Activated CD4-positive, alpha-beta memory T cell treated with anti-CD3 and anti-CD28 coated beads for 36 hours (primary cell): ENCODE results near the gene PIK3AP1. TPM values are rescaled to one million over a fixed set of nuclear protein-coding genes. Genes with fewer than 3 reads are reported as not detected.
A peak's percentile ranks its signal among the peaks of the same experiment; 100 is the strongest.
"Not testable (repeated sequence)": the region's sequence is repeated elsewhere in the genome, so short reads cannot be mapped to it uniquely, and the experiment has no call there.

Experiments
- CTCF ChIA-PET: fragments of 350-600 bp; sonication (Branson Sonifier 250); formaldehyde crosslinking; loops from one replicate; lab custom pipeline; 2021; ENCODE audit warnings: antibody characterized with exemption, inconsistent platforms; lab: Charles Lee
- POLR2A ChIA-PET: fragments of 350-600 bp; sonication (Branson Sonifier 250); formaldehyde crosslinking; loops from one replicate; lab custom pipeline; 2021; ENCODE audit warnings: antibody characterized with exemption; lab: Charles Lee
- DNase-seq: peaks from one replicate; pipeline ENCODE4 v3.0.0-alpha.2; 2020
- H3K27ac Mint-ChIP-seq: one replicate; pipeline ENCODE4 v1.8.0; 2021; ENCODE audit warnings: mixed read lengths
- H3K27me3 Mint-ChIP-seq: one replicate; pipeline ENCODE4 v1.8.0; 2021; ENCODE audit warnings: mixed read lengths
- H3K36me3 Mint-ChIP-seq: one replicate; pipeline ENCODE4 v1.8.0; 2021; ENCODE audit warnings: mixed read lengths
- H3K4me1 Mint-ChIP-seq: one replicate; pipeline ENCODE4 v1.8.0; 2021; ENCODE audit warnings: low read depth, mixed read lengths
- H3K4me3 Mint-ChIP-seq: one replicate; pipeline ENCODE4 v1.8.0; 2021; ENCODE audit warnings: mild to moderate bottlenecking, mixed read lengths
- H3K9me3 Mint-ChIP-seq: one replicate; pipeline ENCODE4 v1.8.0; 2021; ENCODE audit warnings: mixed read lengths
- intact Hi-C: fragments of 100-400 bp; cut with micrococcal nuclease; formaldehyde crosslinking; loops from one replicate; pipeline ENCODE4 v1.15.1; 2023
- total RNA-seq, 2 experiments: library from RNA; stranded (reverse); gene quantifications; one replicate each; pipeline ENCODE4 v1.2.3, GENCODE V29; 2021

The PIK3AP1 gene
- total RNA-seq, 2 experiments from 2014 or later = 3.4 to 4.3 TPM

DNA sequence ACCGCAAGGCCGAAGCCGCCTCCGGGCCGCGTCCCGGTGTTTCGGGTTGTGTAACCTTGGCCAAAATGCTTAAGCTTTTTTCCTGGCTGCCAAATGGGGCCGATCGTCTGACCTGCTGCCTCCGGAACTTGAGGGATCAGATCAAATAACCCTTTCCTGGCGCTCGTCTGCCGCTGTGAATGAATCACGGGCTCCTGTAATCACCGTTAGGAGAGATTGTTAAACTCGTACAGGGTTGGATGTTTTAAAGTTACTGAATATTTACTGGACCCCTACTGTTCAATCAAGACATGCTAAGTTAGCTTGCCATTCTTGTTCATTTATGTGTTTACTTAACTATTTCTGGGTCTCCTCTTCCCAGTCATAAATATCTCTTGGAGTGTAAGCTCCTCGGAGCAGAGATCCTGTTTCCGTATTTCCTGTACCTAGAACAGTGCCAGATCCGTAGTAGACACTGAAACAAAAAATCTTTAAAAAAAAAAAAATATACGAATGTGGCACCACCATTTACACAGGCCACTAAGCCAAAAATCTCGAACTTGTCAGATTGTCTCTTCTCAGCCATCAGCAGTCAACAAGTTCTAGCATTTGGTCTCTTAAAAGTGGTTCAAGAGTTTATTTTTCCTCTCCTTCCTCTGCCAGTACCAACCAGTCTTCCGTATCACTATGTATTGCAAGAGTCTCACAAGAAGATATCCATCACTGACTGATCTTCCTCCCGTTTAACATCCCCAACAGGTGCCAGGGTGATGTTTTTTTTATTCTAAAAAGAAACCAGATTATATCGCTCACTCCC, 132.9 kb downstream of the PIK3AP1 start:
- no peak overlapping the region for H3K27ac Mint-ChIP-seq
- no peak overlapping the region for H3K4me3 Mint-ChIP-seq
- peaks cover 7% of the 10 kb centered on the region for H3K36me3 Mint-ChIP-seq
- H3K27me3 Mint-ChIP-seq = peaks cover 6% of the 10 kb centered on the region
- H3K9me3 Mint-ChIP-seq = no peaks in the 10 kb centered on the region
- DNase-seq = peak; percentile 64
- intact Hi-C loops = loop anchor here (2.0 to 10.0 kb wide), 10 partner anchors 21 to 933 kb away; partner anchors contain the start of genes ALDH18A1 and RRP12
- ChIA-PET CTCF (interaction anchor here (0.8 to 1.0 kb wide), 2 partner anchors 245 to 623 kb away, joined by 3 read pairs; no protein-coding TSS in a partner anchor), POLR2A (no interaction called here)
- peaks cover 32% of the 10 kb centered on the region for H3K4me1 Mint-ChIP-seq

DNA sequence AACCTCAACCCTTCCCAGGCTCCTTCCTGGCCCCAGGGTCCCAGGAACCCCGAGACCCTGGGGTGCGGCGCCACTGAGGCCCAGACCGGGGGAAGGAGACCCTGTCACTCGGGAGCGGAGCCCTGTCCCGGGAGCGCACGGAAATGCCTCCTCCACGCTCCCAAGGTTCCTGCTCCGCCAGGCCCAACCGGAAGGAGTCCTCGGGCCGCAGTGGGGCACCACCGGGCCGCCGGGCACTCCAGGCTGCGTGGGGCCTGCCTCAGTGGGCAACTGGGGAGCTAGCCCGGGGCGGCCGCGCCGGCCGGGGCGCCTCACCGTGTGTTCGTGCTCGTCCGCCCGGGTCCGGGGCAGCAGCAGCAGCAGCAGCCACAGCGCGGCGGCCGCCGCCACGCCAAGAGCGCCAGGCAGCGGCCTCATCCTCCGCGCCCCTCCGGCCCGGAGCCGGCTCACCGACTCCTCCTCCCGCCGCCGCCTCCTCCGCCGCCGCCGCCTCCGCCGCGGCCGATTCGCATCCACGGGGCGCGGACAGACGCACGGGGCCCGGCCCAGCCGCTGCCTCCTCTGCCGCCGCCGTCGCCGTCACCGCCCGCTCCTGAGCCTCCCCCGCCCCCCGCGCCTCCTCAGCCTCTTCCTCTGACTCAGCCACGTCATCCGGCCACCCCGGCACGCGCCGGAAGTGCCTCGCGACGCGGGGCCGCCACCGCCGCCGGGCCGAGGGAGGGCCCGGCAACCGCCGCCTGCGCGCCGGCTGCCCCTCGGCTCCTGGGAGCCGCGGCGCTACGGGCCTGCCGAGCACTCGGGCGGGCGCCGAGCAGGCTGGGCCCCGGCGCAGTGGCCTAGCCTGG, 133.7 kb downstream of the PIK3AP1 start, which contains the start of gene TM9SF3:
Gene TM9SF3, minus strand, starts transcription at position 594 of the 845 bp plus-strand sequence. Its CDS starts 177 bp downstream, at position 417.
- CTCF ChIA-PET = interaction anchor here (0.8 to 1.0 kb wide), 2 partner anchors 246 to 624 kb away, joined by 3 read pairs; no protein-coding TSS in a partner anchor
- POLR2A ChIA-PET = no interaction called here
- peaks cover 7% of the 10 kb centered on the region for H3K36me3 Mint-ChIP-seq
- peak within 1 kb of the TSS; percentile 95 for H3K27ac Mint-ChIP-seq
- DNase-seq = peak; percentile 95
- no peaks in the 10 kb centered on the region for H3K9me3 Mint-ChIP-seq
- H3K4me3 Mint-ChIP-seq = peak within 1 kb of the TSS; percentile 97
- H3K4me1 Mint-ChIP-seq = peaks cover 33% of the 10 kb centered on the region
- H3K27me3 Mint-ChIP-seq = peaks cover 6% of the 10 kb centered on the region
- intact Hi-C loops = loop anchor here (2.0 to 10.0 kb wide), 9 partner anchors 20 to 932 kb away; partner anchors contain the start of genes ALDH18A1 and RRP12

DNA sequence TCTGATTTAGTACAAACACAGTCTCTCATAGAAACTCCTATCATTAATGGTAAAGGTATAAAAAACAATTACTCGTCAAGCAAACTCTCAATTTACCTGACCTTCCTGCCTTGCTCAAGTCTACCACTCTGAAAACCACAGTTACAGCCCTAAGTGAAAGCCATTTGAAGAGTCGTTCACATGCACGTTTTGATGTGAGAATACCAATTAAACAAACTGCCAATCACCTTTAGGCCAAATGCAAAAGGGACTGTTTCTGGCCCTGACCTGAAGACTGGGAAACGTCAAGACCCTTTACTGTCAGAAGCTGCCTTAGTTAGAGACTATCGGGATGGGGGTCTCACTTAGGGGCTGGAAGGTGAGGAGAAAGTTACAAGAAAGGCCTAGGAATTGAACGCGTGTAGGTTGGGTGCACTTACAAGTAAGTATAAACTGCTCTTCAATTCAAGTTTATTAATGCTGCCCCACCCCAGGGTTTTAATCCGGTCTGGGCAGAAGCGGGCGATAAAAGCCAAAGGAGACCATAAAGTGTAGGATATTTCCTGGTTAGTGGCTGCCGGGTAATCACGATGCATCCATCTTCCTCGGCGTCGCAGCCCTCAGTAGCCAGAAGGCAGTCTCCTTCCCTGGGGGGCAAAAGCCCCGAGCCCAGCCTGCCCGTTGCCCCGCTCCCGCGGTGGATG, 134.4 kb downstream of the PIK3AP1 start:
- Mint-ChIP-seq H3K27ac (peak overlapping the region; percentile 95), H3K27me3 (peaks cover 4% of the 10 kb centered on the region), H3K36me3 (peaks cover 7% of the 10 kb centered on the region), H3K4me1 (peaks cover 39% of the 10 kb centered on the region), H3K4me3 (peak overlapping the region; percentile 97), H3K9me3 (no peaks in the 10 kb centered on the region)
- no peak for DNase-seq
- ChIA-PET POLR2A (interaction anchor here (0.6 kb wide), 1 partner anchor 221 kb away, joined by 3 read pairs; no protein-coding TSS in a partner anchor), CTCF (no interaction called here)
- intact Hi-C loops = loop anchor here (2.0 to 10.0 kb wide), 9 partner anchors 19 to 931 kb away; partner anchors contain the start of genes ALDH18A1 and RRP12

DNA sequence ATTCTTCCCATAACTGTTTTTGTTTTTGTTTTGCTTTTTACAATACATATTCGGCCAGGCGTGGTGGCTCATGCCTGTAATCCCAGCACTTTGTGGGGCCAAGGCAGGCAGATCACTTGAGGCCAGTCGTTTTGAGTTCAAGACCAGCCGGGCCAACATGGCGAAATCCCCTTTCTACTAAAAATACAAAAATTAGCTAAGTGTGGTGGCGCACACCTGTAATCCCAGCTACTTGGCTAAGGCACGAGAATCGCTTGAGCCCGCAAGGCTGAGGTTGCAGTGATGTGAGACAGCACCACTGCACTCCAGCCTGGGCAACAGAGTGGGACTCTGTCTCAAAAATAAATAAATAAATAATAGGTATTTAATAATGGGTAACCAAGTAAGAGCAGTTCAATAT, 135.8 kb downstream of the PIK3AP1 start:
- Mint-ChIP-seq H3K27ac (no peak overlapping the region), H3K4me3 (no peak overlapping the region), H3K36me3 (peaks cover 9% of the 10 kb centered on the region), H3K9me3 (no peaks in the 10 kb centered on the region), H3K27me3 (no peaks in the 10 kb centered on the region), H3K4me1 (peaks cover 49% of the 10 kb centered on the region)
- no peak for DNase-seq
- CTCF ChIA-PET = interaction anchor here (1.8 kb wide), 1 partner anchor 210 kb away, joined by 4 read pairs; no protein-coding TSS in a partner anchor
- intact Hi-C loops = loop anchor here (10.0 kb wide), 3 partner anchors 110 to 930 kb away; partner anchors contain the start of gene ALDH18A1
- POLR2A ChIA-PET = interaction anchor here (0.7 kb wide), 1 partner anchor 262 kb away, joined by 6 read pairs; no protein-coding TSS in a partner anchor

DNA sequence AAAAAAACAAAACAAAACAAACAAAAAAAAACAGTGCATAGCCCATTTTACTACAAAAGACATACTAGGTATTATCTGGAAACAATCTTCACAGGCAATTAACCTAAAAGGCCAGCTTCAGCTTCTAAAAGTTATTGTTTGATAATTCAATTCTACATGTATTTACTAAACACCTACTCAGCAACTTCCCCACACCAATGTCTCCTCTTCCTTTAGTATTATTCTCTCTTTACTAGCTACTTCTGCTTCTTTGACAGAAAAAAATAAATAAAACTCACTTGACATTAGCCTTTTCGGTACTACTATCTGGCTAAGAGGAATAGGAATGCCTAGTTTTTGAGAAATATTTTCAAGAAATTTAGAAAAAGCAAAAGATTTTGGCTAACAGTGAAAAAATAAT, 136.3 kb downstream of the PIK3AP1 start:
- Mint-ChIP-seq H3K9me3 (no peaks in the 10 kb centered on the region), H3K4me1 (peaks cover 51% of the 10 kb centered on the region), H3K36me3 (peaks cover 9% of the 10 kb centered on the region), H3K27ac (no peak overlapping the region), H3K4me3 (no peak overlapping the region), H3K27me3 (no peaks in the 10 kb centered on the region)
- DNase-seq = no peak
- ChIA-PET POLR2A (interaction anchor here (0.7 kb wide), 1 partner anchor 261 kb away, joined by 6 read pairs; no protein-coding TSS in a partner anchor), CTCF (interaction anchor here (1.8 kb wide), 1 partner anchor 209 kb away, joined by 4 read pairs; no protein-coding TSS in a partner anchor)
- intact Hi-C loops = loop anchor here (10.0 kb wide), 3 partner anchors 111 to 929 kb away; partner anchors contain the start of gene ALDH18A1

DNA sequence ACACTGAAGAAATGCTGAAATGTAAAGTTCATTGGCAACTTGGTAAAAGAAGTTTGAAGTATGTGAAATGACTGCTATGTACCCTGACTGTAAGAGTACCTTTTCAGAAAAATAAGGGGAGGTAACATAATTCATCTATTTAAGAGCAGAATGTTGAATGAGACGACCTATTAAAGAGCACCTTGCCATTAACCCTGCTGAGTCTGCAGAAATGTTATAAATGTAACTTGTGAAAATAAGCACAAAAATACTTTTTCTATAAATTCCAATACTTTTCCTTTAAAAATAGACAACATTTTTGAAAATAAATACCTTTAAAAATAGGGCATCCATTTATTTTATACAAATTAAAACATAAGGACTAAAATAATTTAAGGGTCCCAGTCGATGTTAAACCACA, 141.2 kb downstream of the PIK3AP1 start:
- no peak overlapping the region for H3K27ac Mint-ChIP-seq
- no peak overlapping the region for H3K4me3 Mint-ChIP-seq
- peaks cover 68% of the 10 kb centered on the region for H3K4me1 Mint-ChIP-seq
- H3K9me3 Mint-ChIP-seq = no peaks in the 10 kb centered on the region
- intact Hi-C loops = no loop called here
- H3K36me3 Mint-ChIP-seq = peaks cover 17% of the 10 kb centered on the region
- H3K27me3 Mint-ChIP-seq = no peaks in the 10 kb centered on the region
- no peak for DNase-seq
- ChIA-PET CTCF (no interaction called here), POLR2A (no interaction called here)

DNA sequence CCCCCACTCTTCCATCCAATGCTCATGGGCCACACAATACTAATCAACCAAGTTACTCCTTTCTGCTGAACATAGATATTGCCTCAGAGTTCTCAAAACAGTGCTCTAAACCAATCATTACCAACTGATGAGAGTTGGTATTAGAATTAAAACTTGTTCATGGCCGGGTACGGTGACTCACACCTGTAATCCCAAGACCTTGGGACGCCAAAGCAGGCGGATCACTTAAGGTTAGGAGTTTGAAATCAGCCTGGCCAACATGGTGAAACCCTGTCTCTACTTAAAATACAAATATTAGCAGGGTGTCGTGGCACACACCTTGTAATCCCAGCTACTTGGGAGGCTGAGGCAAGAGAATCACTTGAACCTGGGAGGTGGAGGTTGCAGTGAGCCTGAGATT, 141.7 kb downstream of the PIK3AP1 start:
- H3K27ac Mint-ChIP-seq = no peak overlapping the region
- DNase-seq = no peak
- intact Hi-C loops = no loop called here
- ChIA-PET POLR2A (no interaction called here), CTCF (no interaction called here)
- H3K27me3 Mint-ChIP-seq = no peaks in the 10 kb centered on the region
- peaks cover 17% of the 10 kb centered on the region for H3K36me3 Mint-ChIP-seq
- H3K4me3 Mint-ChIP-seq = no peak overlapping the region
- H3K9me3 Mint-ChIP-seq = no peaks in the 10 kb centered on the region
- peaks cover 65% of the 10 kb centered on the region for H3K4me1 Mint-ChIP-seq

DNA sequence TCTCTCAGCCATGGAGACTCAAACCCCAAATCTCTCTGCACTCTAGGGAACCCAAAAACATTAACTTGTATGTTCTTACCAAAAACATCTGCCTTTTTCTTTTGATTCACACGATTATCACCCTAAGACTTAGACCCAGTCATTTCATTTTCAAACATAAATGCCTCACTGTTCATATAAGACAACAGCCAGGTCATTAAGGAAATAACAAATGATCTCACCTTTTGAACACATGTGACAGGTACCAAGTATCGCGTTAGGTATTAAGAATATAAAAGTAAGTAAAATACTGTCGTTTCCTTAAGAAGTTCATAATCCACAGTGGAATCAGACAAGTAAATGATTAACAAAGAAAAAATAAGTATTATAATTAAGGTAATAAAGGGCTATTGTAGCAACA, 142.3 kb downstream of the PIK3AP1 start:
- peaks cover 21% of the 10 kb centered on the region for H3K36me3 Mint-ChIP-seq
- ChIA-PET CTCF (no interaction called here), POLR2A (no interaction called here)
- H3K9me3 Mint-ChIP-seq = no peaks in the 10 kb centered on the region
- H3K27ac Mint-ChIP-seq = no peak overlapping the region
- H3K4me3 Mint-ChIP-seq = no peak overlapping the region
- no peaks in the 10 kb centered on the region for H3K27me3 Mint-ChIP-seq
- DNase-seq = no peak
- H3K4me1 Mint-ChIP-seq = peaks cover 61% of the 10 kb centered on the region
- intact Hi-C loops = no loop called here

DNA sequence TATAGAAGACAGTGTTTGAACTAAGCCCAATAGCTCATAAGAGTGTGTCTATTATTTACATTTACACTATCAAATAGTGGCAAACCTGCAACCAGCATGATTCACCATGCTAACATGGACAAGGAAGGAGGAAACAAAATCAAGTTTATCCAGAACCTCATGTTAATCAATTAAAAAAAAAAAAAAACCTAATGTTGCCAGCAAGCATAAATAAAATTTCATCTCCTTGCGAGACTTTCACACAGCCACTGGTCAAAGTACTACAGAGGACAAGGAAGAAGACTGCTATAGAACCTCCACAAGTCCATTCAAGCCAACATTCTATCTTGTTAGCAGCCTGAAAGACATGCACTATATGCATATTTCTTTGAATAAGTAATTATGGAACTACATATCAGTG, 143.2 kb downstream of the PIK3AP1 start:
- Mint-ChIP-seq H3K36me3 (peaks cover 26% of the 10 kb centered on the region), H3K9me3 (no peaks in the 10 kb centered on the region), H3K27ac (no peak overlapping the region), H3K4me3 (no peak overlapping the region), H3K4me1 (peaks cover 62% of the 10 kb centered on the region), H3K27me3 (no peaks in the 10 kb centered on the region)
- POLR2A ChIA-PET = no interaction called here
- intact Hi-C loops = no loop called here
- no peak for DNase-seq
- CTCF ChIA-PET = no interaction called here

DNA sequence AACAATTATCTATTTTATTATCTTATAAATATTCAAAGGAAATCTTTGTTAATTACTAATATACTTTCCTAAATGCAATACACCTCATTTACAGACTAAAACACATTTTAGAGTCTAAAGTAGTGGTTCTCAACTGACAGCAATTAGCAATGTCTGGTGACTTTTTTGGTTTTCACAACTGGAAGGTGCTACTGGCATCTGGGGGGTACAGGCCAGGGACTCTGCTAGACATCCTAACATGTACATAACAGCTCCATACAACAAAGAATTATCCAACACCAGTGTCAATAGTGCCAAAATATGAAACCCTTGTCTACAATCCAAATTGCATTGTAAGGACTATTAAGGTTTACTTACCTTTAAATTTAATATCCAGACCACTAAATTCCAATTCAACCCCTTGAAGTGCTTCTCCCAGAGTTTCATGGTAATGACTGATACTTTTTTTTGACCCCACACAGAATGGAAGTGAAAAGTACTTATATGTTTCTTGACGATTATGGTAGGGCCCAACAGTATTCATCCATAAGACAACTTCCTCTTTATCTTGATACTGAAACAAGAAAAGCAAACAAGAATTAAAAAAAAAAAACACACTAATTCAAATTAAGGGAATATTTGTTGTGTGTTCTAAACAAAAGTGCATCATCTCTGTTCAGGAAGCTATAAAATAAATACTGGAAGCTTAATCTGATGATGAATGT, 143.9 kb downstream of the PIK3AP1 start:
- DNase-seq = no peak
- ChIA-PET CTCF (no interaction called here), POLR2A (no interaction called here)
- Mint-ChIP-seq H3K36me3 (peaks cover 26% of the 10 kb centered on the region), H3K27me3 (no peaks in the 10 kb centered on the region), H3K4me1 (peaks cover 62% of the 10 kb centered on the region), H3K27ac (no peak overlapping the region), H3K4me3 (no peak overlapping the region), H3K9me3 (no peaks in the 10 kb centered on the region)
- intact Hi-C loops = no loop called here

DNA sequence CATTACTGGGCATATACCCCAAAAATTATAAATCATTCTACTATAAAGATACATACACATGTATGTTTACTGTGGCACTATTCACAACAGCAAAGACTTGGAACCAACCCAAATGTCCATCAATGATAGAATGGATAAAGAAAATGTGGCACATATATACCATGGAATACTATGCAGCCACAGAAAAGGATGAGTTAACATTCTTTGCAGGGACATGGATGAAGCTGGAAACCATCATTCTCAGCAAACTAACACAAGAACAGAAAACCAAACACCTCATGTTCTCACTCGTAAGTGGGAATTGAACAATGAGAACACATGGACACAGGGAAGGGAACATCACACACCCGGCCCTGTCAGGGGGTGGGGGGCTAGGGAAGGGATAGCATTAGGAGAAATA, 145.8 kb downstream of the PIK3AP1 start:
- Mint-ChIP-seq H3K36me3 (peaks cover 25% of the 10 kb centered on the region), H3K4me1 (peaks cover 58% of the 10 kb centered on the region)
- intact Hi-C loops, H3K27ac Mint-ChIP-seq, CTCF ChIA-PET, H3K4me3 Mint-ChIP-seq, POLR2A ChIA-PET, H3K27me3 Mint-ChIP-seq, DNase-seq, H3K9me3 Mint-ChIP-seq: not testable (repeated sequence)
